ENCODE measurements around the gene RNF208.

DNA sequence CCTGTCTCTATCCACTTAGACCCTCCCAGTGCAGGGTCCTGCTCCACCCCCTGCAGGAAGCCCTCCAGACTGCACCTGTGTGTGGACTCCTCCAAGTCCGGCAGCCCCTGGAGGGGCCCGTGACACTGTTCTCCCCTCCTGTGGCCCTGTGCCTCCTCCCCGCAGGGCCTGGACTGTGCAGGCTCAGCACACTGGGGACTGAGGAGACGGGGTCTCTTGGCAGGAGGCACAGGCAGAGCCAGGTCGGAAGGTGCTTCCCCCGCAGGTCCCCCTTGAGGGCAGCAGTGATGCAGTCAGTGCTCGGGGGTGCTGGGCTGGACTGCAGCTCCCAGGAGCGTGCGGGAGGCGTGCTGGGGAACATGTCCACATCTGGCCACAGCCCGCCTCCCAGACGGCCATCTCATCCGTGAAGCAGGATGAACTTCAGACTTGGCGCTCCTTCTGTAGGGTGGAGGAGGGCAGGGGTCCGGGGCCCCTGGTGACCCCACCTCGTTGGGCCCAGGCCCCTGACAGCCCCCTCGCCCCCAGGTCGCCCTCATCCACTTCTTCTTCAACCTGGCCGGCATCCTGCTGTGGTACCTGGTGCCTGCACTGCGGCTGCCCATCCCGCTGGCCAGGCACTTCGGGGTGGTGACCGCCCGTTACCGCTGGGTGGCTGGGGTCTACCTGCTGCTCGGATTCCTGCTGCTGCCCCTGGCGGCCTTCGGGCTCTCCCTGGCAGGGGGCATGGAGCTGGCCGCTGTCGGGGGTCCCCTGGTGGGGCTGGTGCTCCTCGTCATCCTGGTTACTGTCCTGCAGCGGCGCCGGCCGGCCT, 13.6 kb upstream of the RNF208 start:
- no peak for TF ChIP-seq EZH2 (IDR thresholded peaks at IDR 0.05; ENCODE audit: low read length, missing control alignments)
- TF ChIP-seq, protein P1, sequence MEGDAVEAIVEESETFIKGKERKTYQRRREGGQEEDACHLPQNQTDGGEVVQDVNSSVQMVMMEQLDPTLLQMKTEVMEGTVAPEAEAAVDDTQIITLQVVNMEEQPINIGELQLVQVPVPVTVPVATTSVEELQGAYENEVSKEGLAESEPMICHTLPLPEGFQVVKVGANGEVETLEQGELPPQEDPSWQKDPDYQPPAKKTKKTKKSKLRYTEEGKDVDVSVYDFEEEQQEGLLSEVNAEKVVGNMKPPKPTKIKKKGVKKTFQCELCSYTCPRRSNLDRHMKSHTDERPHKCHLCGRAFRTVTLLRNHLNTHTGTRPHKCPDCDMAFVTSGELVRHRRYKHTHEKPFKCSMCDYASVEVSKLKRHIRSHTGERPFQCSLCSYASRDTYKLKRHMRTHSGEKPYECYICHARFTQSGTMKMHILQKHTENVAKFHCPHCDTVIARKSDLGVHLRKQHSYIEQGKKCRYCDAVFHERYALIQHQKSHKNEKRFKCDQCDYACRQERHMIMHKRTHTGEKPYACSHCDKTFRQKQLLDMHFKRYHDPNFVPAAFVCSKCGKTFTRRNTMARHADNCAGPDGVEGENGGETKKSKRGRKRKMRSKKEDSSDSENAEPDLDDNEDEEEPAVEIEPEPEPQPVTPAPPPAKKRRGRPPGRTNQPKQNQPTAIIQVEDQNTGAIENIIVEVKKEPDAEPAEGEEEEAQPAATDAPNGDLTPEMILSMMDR (conservative IDR thresholded peaks at IDR 0.05 in 1 of 2, IDR thresholded peaks at IDR 0.05 in 1 of 2; ENCODE audit: low read depth in 1 of 2, low read length in 2 of 2): no peak

Data from fibroblast of lung (primary cell).